Measurements from ENCODE around the gene APOBEC3H. TPM values are rescaled to one million over a fixed set of nuclear protein-coding genes. Genes with fewer than 3 reads are reported as not detected.

The APOBEC3H gene
- total RNA-seq, 1 experiment from 2014 or later: 1.8 TPM

GRCh38 chr22:39130892-39131855 is 34.1 kb downstream of the APOBEC3H start:
- BruUV-seq (replicated peaks): TSS peak; percentile 34
- Histone ChIP-seq H2AFZ (ENCODE audit: low read depth, low read length, poor library complexity, severe bottlenecking) (no peak overlapping the region), H3K4me3 (replicated peaks in 1 of 2; ENCODE audit: low read depth in 1 of 2, low read length in 2 of 2) (no peak overlapping the region), H3K27ac (ENCODE audit: low read depth, low read length) (no peak overlapping the region), H3K79me2 (ENCODE audit: insufficient read depth, low read length) (no peaks in the 10 kb centered on the region), H3K9me3 (ENCODE audit: control insufficient read depth in 1 of 2, insufficient read depth in 1 of 2, low read depth in 1 of 2, low read length in 2 of 2) (no peaks in the 10 kb centered on the region), H3K9me2 (ENCODE audit: insufficient read depth) (no peaks in the 10 kb centered on the region), H3K9ac (ENCODE audit: low read length) (no peak overlapping the region), H3K36me3 (ENCODE audit: control insufficient read depth in 1 of 2, insufficient read depth in 2 of 2, low read length in 2 of 2) (no peaks in the 10 kb centered on the region), H3K4me2 (ENCODE audit: low read length) (no peak overlapping the region), H3K4me1 (ENCODE audit: control insufficient read depth in 1 of 2, insufficient read depth in 2 of 2, low read length in 2 of 2) (no peaks in the 10 kb centered on the region; a peak in 1 of 4 replicates), H3K27me3 (ENCODE audit: insufficient read depth, low read length) (no peaks in the 10 kb centered on the region), H4K20me1 (ENCODE audit: insufficient read depth) (no peaks in the 10 kb centered on the region)
- DNase-seq (ENCODE audit: low read depth, low spot score): no peak
- ChIA-PET RAD21 (ENCODE audit: low non-redundant PET in 1 of 2, low total read pairs in 2 of 2, uncharacterized antibody in 2 of 2, unreplicated experiment in 2 of 2) (no interaction called here), CTCF (interaction anchor here (0.8 to 2.0 kb wide), 2 partner anchors 10 to 261 kb away, joined by 3 to 6 read pairs; no protein-coding TSS in a partner anchor), POLR2A (no interaction called here)
- intact Hi-C loops (cut with micrococcal nuclease): no loop called here
- TF ChIP-seq ELF1 (IDR thresholded peaks at IDR 0.05; ENCODE audit: borderline replicate concordance, low read depth): no peak
- no peak for TF ChIP-seq REST (IDR thresholded peaks at IDR 0.05; ENCODE audit: low read depth)
- no peak for ATAC-seq

- no peak overlapping the region for H3K4me2 ChIP-seq (ENCODE audit: low read length)
- ChIA-PET POLR2A (no interaction called here), CTCF (no interaction called here), RAD21 (ENCODE audit: low non-redundant PET in 1 of 2, low total read pairs in 2 of 2, uncharacterized antibody in 2 of 2, unreplicated experiment in 2 of 2) (no interaction called here)
- BruUV-seq (replicated peaks): no TSS peak
- H4K20me1 ChIP-seq (ENCODE audit: insufficient read depth): no peaks in the 10 kb centered on the region
- intact Hi-C loops (cut with micrococcal nuclease): no loop called here
- H3K79me2 ChIP-seq (ENCODE audit: insufficient read depth, low read length): no peaks in the 10 kb centered on the region
- H3K27me3 ChIP-seq (ENCODE audit: insufficient read depth, low read length): no peaks in the 10 kb centered on the region
- no peak for ATAC-seq
- no peak overlapping the region for H3K4me3 ChIP-seq (replicated peaks in 1 of 2; ENCODE audit: low read depth in 1 of 2, low read length in 2 of 2)
- no peaks in the 10 kb centered on the region for H3K9me2 ChIP-seq (ENCODE audit: insufficient read depth)
- H3K27ac ChIP-seq (ENCODE audit: low read depth, low read length): no peak overlapping the region
- H3K4me1 ChIP-seq (ENCODE audit: control insufficient read depth in 1 of 2, insufficient read depth in 2 of 2, low read length in 2 of 2): no peaks in the 10 kb centered on the region; a peak in 1 of 4 replicates
- no peaks in the 10 kb centered on the region for H3K36me3 ChIP-seq (ENCODE audit: control insufficient read depth in 1 of 2, insufficient read depth in 2 of 2, low read length in 2 of 2)
- H3K9ac ChIP-seq (ENCODE audit: low read length): no peak overlapping the region
- H3K9me3 ChIP-seq (ENCODE audit: control insufficient read depth in 1 of 2, insufficient read depth in 1 of 2, low read depth in 1 of 2, low read length in 2 of 2): no peaks in the 10 kb centered on the region
- H2AFZ ChIP-seq (ENCODE audit: low read depth, low read length, poor library complexity, severe bottlenecking): no peak overlapping the region
- no peak for DNase-seq (ENCODE audit: low read depth, low spot score)
- TF ChIP-seq, protein P1, sequence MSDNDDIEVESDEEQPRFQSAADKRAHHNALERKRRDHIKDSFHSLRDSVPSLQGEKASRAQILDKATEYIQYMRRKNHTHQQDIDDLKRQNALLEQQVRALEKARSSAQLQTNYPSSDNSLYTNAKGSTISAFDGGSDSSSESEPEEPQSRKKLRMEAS (IDR thresholded peaks at IDR 0.05): no peak
- TF ChIP-seq ZBTB33 (IDR thresholded peaks at IDR 0.05; ENCODE audit: extremely low read depth, insufficient replicate concordance, low read length) (no peak), EGR1 (IDR thresholded peaks at IDR 0.05; ENCODE audit: low read depth) (no peak), RAD21 (IDR thresholded peaks at IDR 0.05; ENCODE audit: low read depth) (no peak), SP1 (IDR thresholded peaks at IDR 0.05; ENCODE audit: low read depth) (no peak), TCF7L2 (IDR thresholded peaks at IDR 0.05; ENCODE audit: borderline replicate concordance, extremely low read depth, insufficient read depth, insufficient read length) (no peak), ZFX (IDR thresholded peaks at IDR 0.05) (no peak), EZH2 (IDR thresholded peaks at IDR 0.05) (no peak), ZNF274 (IDR thresholded peaks at IDR 0.05; ENCODE audit: low read depth, low read length) (no peak), EZH2phosphoT487 (IDR thresholded peaks at IDR 0.05; ENCODE audit: borderline replicate concordance) (no peak), POLR2AphosphoS5 (IDR thresholded peaks at IDR 0.05; ENCODE audit: low read depth, low read length) (no peak), CBX3 (IDR thresholded peaks at IDR 0.05; ENCODE audit: low read depth) (no peak)
Measured at GRCh38 chr22:39132281-39132680, 35.2 kb downstream of the APOBEC3H start.

Measured in HCT116 (cell line).